ENCODE data around the gene ZNF423. TPM values are rescaled to one million over a fixed set of nuclear protein-coding genes. Genes with fewer than 3 reads are reported as not detected.

The ZNF423 gene
- total RNA-seq, 1 donor from 2014 or later, result 7.3 TPM

- DNase-seq (ENCODE audit: low spot score in 2 of 2), result no peak
- no peak for FAIRE-seq
Observed at GRCh38 chr16:49596648-49597291, 259.1 kb downstream of the ZNF423 start.

- no peak for DNase-seq (ENCODE audit: low spot score in 2 of 2)
- no peak for FAIRE-seq
Observed at GRCh38 chr16:49596068-49596467, 259.8 kb downstream of the ZNF423 start.

- DNase-seq (ENCODE audit: low spot score in 2 of 2) (no peak), FAIRE-seq (no peak)
Observed at GRCh38 chr16:49594685-49595498, 261.0 kb downstream of the ZNF423 start.

GRCh38 chr16:49594153-49594552, 261.8 kb downstream of the ZNF423 start:
- FAIRE-seq, result no peak

GRCh38 chr16:49593424-49594040, 262.4 kb downstream of the ZNF423 start:
- FAIRE-seq, result no peak
- DNase-seq (ENCODE audit: low spot score in 2 of 2), result no peak

More at GRCh38 chr16:49594153-49594552, 261.8 kb downstream of the ZNF423 start:
- no peak for DNase-seq (ENCODE audit: low spot score in 2 of 2)

- FAIRE-seq (no peak), DNase-seq (ENCODE audit: low spot score in 2 of 2) (peak in 1 of 2 donors; percentile 55)
Observed at GRCh38 chr16:49592546-49593423, 263.1 kb downstream of the ZNF423 start.

- FAIRE-seq (no peak), DNase-seq (ENCODE audit: low spot score in 2 of 2) (no peak)
Observed at GRCh38 chr16:49590166-49590871, 265.6 kb downstream of the ZNF423 start.

GRCh38 chr16:49589544-49590031, 266.3 kb downstream of the ZNF423 start:
- DNase-seq (ENCODE audit: low spot score in 2 of 2) (no peak), FAIRE-seq (no peak)

- FAIRE-seq, result no peak
- no peak for DNase-seq (ENCODE audit: low spot score in 2 of 2)
Observed at GRCh38 chr16:49588729-49589384, 267.1 kb downstream of the ZNF423 start.

- no peak for FAIRE-seq
- no peak for DNase-seq (ENCODE audit: low spot score in 2 of 2)
Observed at GRCh38 chr16:49588026-49588425, 267.9 kb downstream of the ZNF423 start.

- DNase-seq (ENCODE audit: low spot score in 2 of 2), result no peak
- no peak for FAIRE-seq
Observed at GRCh38 chr16:49587511-49587910, 268.4 kb downstream of the ZNF423 start.

GRCh38 chr16:49586466-49587450, 269.2 kb downstream of the ZNF423 start:
- no peak for FAIRE-seq
- DNase-seq (ENCODE audit: low spot score in 2 of 2), result no peak

- FAIRE-seq (no peak), DNase-seq (ENCODE audit: low spot score in 2 of 2) (no peak)
Observed at GRCh38 chr16:49585143-49585832, 270.6 kb downstream of the ZNF423 start.

- no peak for FAIRE-seq
- DNase-seq (ENCODE audit: low spot score in 2 of 2), result no peak
Observed at GRCh38 chr16:49583911-49584310, 272.0 kb downstream of the ZNF423 start.

GRCh38 chr16:49581630-49582298, 274.1 kb downstream of the ZNF423 start:
- FAIRE-seq (no peak), DNase-seq (ENCODE audit: low spot score in 2 of 2) (no peak)

- FAIRE-seq (no peak), DNase-seq (ENCODE audit: low spot score in 2 of 2) (no peak)
Observed at GRCh38 chr16:49580751-49581303, 275.1 kb downstream of the ZNF423 start.
